ENCODE measurements around the gene PAPPA.

DNA sequence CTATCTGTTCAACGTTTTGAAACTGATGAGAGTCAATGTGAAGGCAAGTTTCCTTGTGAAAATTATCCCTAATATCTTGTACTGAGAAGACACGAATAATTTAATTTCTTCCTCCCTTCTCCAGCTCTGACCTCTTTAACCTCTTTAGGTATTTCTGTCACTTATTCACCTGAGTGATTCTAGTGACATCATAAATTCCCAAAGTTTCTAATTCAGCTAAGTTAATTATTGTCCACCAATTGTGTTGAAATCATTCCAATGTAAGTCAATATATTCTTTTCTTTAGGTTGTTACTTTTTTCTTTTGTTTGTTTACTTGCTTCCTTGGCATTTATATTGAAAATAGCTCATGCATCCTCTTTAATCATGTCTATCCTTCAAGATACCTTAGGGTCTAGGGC, 143.8 kb downstream of the PAPPA start:
- TF ChIP-seq, protein P1, sequence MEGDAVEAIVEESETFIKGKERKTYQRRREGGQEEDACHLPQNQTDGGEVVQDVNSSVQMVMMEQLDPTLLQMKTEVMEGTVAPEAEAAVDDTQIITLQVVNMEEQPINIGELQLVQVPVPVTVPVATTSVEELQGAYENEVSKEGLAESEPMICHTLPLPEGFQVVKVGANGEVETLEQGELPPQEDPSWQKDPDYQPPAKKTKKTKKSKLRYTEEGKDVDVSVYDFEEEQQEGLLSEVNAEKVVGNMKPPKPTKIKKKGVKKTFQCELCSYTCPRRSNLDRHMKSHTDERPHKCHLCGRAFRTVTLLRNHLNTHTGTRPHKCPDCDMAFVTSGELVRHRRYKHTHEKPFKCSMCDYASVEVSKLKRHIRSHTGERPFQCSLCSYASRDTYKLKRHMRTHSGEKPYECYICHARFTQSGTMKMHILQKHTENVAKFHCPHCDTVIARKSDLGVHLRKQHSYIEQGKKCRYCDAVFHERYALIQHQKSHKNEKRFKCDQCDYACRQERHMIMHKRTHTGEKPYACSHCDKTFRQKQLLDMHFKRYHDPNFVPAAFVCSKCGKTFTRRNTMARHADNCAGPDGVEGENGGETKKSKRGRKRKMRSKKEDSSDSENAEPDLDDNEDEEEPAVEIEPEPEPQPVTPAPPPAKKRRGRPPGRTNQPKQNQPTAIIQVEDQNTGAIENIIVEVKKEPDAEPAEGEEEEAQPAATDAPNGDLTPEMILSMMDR (IDR thresholded peaks at IDR 0.05), result no peak
- TF ChIP-seq EP300 (IDR thresholded peaks at IDR 0.05), result no peak
